C4-2B (cell line): ENCODE results near the gene FUT4.

ENCODE experiments used
- H3K27ac ChIP-seq: fragments of 450-650 bp; 2 replicates; pipeline ENCODE4 v1.5.1; 2017
- ZFX ChIP-seq: fragments of 450-650 bp; IDR thresholded peaks from 2 replicates; pipeline ENCODE4 v1.6.1; 2017
- TF ChIP-seq, protein P1 (sequence below): fragments of 450-650 bp; conservative IDR thresholded peaks from 2 replicates; pipeline ENCODE4 v1.5.1; 2017; ENCODE audit warnings: mild to moderate bottlenecking

Gene FUT4

GRCh38 chr11:94583866-94584500 is 40.3 kb downstream of the FUT4 start:
- TF ChIP-seq, protein P1, sequence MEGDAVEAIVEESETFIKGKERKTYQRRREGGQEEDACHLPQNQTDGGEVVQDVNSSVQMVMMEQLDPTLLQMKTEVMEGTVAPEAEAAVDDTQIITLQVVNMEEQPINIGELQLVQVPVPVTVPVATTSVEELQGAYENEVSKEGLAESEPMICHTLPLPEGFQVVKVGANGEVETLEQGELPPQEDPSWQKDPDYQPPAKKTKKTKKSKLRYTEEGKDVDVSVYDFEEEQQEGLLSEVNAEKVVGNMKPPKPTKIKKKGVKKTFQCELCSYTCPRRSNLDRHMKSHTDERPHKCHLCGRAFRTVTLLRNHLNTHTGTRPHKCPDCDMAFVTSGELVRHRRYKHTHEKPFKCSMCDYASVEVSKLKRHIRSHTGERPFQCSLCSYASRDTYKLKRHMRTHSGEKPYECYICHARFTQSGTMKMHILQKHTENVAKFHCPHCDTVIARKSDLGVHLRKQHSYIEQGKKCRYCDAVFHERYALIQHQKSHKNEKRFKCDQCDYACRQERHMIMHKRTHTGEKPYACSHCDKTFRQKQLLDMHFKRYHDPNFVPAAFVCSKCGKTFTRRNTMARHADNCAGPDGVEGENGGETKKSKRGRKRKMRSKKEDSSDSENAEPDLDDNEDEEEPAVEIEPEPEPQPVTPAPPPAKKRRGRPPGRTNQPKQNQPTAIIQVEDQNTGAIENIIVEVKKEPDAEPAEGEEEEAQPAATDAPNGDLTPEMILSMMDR, result no peak
- no peak for TF ChIP-seq ZFX
- no peak overlapping the region for H3K27ac ChIP-seq

- TF ChIP-seq ZFX, result no peak
- TF ChIP-seq, protein P1, result no peak
- H3K27ac ChIP-seq, result no peak overlapping the region
These were observed 41.3 kb downstream of the FUT4 start for GRCh38 chr11:94584978-94585377.

DNA sequence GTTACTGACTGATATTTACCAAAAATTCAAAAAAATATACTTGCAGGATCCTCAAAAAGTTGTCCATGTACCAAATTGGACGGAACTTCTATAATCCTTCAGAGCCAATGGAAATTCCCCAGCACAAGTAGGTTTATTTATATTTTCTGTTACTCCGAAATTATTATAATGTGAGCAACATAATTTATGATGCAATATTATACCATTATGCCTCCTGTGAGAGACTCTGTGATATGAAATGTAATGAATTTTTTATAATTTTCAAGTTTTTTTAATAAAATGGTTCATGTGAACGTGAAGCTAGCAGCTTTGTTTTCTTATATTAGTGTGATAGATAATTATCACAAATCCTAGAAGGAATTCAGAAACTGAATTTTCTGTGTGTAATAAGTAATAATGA is 41.7 kb downstream of the FUT4 start:
- TF ChIP-seq ZFX, result no peak
- TF ChIP-seq, protein P1, result no peak
- no peak overlapping the region for H3K27ac ChIP-seq

DNA sequence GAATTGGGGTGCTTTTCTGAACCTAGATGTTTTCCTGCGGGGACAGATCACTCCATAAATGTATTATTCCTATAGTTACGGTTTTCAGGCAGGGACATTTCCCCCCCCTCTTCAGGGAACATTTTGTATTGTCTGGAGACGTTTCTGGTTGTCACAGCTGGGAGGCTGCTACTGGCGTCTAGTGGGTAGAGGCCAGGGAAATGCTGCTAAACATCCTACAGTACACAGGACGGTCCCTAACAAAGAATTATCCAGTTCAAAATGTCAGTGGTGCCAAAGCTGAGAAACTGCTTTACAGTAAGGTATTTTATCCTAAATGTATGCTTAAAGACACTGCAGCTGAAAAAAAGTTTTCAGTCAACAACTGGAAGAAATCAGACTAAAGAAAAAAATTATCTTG is 42.8 kb downstream of the FUT4 start:
- TF ChIP-seq, protein P1, result no peak
- no peak for TF ChIP-seq ZFX
- no peak overlapping the region for H3K27ac ChIP-seq

DNA sequence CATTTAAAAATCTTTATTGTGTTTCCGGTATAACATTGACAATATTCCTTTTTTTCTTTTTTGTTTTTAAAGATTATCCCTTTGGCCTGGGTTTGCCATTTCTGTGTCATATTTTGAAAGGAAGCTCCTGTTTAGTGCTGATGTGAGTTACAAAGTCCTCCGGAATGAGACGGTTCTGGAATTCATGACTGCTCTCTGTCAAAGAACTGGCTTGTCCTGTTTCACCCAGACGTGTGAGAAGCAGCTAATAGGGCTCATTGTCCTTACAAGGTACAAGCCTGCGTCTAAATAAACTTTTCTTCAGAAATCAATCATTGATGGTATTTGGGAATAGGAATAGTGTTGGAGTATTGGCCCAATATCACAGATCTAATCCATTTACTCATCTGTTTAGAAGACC is 43.3 kb downstream of the FUT4 start:
- TF ChIP-seq, protein P1, result no peak
- no peak for TF ChIP-seq ZFX
- no peak overlapping the region for H3K27ac ChIP-seq

DNA sequence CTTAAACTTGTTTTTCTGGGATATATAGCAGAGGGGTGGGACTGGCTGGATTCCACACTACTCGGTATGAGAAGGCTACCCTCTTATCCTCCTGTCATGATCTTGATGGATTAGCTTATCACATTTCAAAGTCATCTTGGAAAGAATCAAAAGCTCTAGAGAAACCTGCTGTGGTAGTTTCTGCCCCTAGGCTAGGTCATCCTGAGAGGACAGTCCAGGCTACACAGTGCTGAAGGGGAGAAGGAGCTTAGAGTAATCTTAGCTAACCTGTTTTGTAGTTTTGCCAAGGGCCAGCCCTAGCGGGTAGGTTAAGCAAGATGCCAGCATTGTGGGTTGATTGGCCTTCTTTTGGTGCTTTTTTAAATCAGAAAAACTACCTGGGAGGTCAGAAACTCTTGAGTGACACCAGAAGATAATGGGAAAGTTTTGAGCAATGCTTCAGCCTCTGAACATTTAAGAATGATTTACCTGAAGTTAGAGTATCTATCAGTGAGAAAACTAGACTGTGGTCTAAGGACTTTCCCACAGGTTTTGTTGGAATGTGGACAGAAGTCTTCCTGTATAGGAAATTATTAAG is 44.7 kb downstream of the FUT4 start:
- H3K27ac ChIP-seq, result no peak overlapping the region
- TF ChIP-seq, protein P1, result no peak
- no peak for TF ChIP-seq ZFX

GRCh38 chr11:94590352-94591041 is 46.8 kb downstream of the FUT4 start:
- no peak for TF ChIP-seq ZFX
- TF ChIP-seq, protein P1, result no peak
- no peak overlapping the region for H3K27ac ChIP-seq
